Measurements from ENCODE around the gene AMBP.

Gene AMBP

DNA sequence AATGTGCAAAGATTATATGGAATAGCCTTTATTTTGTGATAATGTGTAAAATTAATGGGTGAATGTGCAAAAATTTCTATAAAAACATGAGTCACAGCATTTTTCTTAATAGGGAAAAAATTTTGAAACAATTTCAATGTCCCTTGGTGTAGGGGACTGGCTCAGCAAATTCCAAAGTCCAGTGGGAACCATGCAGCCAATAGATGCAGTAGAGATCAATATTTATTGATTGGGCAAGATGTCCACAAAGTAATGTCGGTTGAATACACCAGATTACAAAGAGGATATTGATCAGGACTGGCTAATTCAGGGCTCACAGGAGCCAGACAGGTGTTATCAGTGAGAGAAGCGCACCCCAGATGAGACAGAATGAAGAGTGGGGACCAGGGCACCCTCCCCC, 62.5 kb downstream of the AMBP start:
- no peak for DNase-seq (ENCODE audit: low read depth)
- H3K4me3 ChIP-seq (ENCODE audit: low read depth, low read length): no peak overlapping the region
- TF ChIP-seq CTCF (conservative IDR thresholded peaks at IDR 0.05; ENCODE audit: low read depth, low read length): no peak

DNA sequence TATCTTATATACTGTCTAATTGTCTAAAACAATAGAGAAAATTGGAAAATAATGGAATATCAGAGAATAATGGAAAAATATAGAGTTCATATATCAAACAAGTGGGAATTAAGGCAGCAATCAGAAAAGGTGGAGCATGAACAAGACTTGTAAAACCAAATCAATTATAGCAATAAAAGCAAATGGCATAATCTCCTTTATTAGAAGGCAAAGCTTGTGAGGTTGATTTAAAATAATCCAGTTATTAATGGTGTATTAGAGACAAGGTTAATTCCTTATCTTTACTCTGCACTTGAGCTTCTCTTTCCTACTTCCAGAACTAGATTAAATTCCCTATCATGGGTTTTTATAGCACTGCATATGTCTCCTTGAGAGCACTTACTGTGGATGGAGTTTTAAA, 64.1 kb downstream of the AMBP start:
- no peak for DNase-seq (ENCODE audit: low read depth)
- no peak for TF ChIP-seq CTCF (conservative IDR thresholded peaks at IDR 0.05; ENCODE audit: low read depth, low read length)
- H3K4me3 ChIP-seq (ENCODE audit: low read depth, low read length): no peak overlapping the region

DNA sequence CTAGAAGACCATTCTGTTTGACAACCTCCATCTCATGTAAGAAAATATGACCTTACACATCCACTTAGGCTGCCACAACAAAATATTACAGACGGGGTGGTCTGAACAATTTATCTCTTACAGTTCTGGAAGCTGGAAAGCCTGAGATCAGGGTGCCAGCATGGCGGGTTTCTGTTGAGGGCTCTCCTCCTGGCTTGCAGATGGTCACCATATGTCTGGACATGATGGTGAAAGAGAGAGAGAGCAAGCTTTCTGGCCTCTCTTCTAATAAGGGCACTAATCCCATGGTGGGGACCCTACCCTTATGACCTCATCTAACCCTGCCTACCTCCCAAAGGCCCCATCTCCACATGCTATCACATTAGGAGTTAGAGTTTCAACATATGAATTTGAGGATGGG, 66.0 kb downstream of the AMBP start:
- TF ChIP-seq CTCF (conservative IDR thresholded peaks at IDR 0.05; ENCODE audit: low read depth, low read length): no peak
- no peak overlapping the region for H3K4me3 ChIP-seq (ENCODE audit: low read depth, low read length)
- DNase-seq (ENCODE audit: low read depth): no peak

GRCh38 chr9:114011313-114011712, 66.8 kb downstream of the AMBP start:
- TF ChIP-seq CTCF (conservative IDR thresholded peaks at IDR 0.05; ENCODE audit: low read depth, low read length): no peak
- DNase-seq (ENCODE audit: low read depth): no peak
- H3K4me3 ChIP-seq (ENCODE audit: low read depth, low read length): no peak overlapping the region
